ENCODE results near the gene TAP1.

The TAP1 gene

GRCh38 chr6:32853541-32854375 is at the start of gene TAP1, which contains the start of gene PSMB9 (continued):
- TF ChIP-seq ZNF585B (tag by site-specific recombination; IDR thresholded peaks at IDR 0.05) (0 out of 2 replicates have a peak, but pooled peaks have one; percentile 6), ZNF768 (tag by site-specific recombination; IDR thresholded peaks at IDR 0.05) (no peak), ZNF335 (tag by site-specific recombination; conservative IDR thresholded peaks at IDR 0.05) (peak; percentile 60), ZSCAN16 (tag by site-specific recombination; IDR thresholded peaks at IDR 0.05) (no peak), AEBP2 (tag by site-specific recombination; IDR thresholded peaks at IDR 0.05; ENCODE audit: borderline replicate concordance) (no peak), ZNF2 (tag by site-specific recombination; IDR thresholded peaks at IDR 0.05) (peak; percentile 72), ZSCAN23 (tag by site-specific recombination; IDR thresholded peaks at IDR 0.05) (no peak), ZNF16 (tag by site-specific recombination; IDR thresholded peaks at IDR 0.05; ENCODE audit: low read depth) (no peak), HOXD13 (CRISPR knock-in tag; IDR thresholded peaks at IDR 0.05; ENCODE audit: borderline replicate concordance) (no peak), GLI2 (tag by site-specific recombination; IDR thresholded peaks at IDR 0.05; ENCODE audit: borderline replicate concordance, low read depth) (no peak), ZNF837 (tag by site-specific recombination; IDR thresholded peaks at IDR 0.05) (no peak), ZNF596 (tag by site-specific recombination; IDR thresholded peaks at IDR 0.05) (no peak; the same call in 1 of the 2 replicates), ATF2 (tag by site-specific recombination; IDR thresholded peaks at IDR 0.05; ENCODE audit: low read depth) (no peak), ZBTB7A (tag by site-specific recombination; IDR thresholded peaks at IDR 0.05; ENCODE audit: low read depth) (no peak), ZNF169 (tag by site-specific recombination; IDR thresholded peaks at IDR 0.05) (no peak), SP7 (tag by site-specific recombination; IDR thresholded peaks at IDR 0.05) (peak; percentile 49; the same call in 1 of the 2 replicates), OVOL3 (tag by site-specific recombination; IDR thresholded peaks at IDR 0.05) (no peak), ZNF785 (tag by site-specific recombination; IDR thresholded peaks at IDR 0.05) (no peak), ZNF473 (tag by site-specific recombination; IDR thresholded peaks at IDR 0.05) (no peak), BCL11B (tag by site-specific recombination; IDR thresholded peaks at IDR 0.05; ENCODE audit: low read depth) (no peak), HIC1 (tag by site-specific recombination; IDR thresholded peaks at IDR 0.05) (peak; percentile 47; the same call in 1 of the 2 replicates)
- TF ChIP-seq, protein P1, sequence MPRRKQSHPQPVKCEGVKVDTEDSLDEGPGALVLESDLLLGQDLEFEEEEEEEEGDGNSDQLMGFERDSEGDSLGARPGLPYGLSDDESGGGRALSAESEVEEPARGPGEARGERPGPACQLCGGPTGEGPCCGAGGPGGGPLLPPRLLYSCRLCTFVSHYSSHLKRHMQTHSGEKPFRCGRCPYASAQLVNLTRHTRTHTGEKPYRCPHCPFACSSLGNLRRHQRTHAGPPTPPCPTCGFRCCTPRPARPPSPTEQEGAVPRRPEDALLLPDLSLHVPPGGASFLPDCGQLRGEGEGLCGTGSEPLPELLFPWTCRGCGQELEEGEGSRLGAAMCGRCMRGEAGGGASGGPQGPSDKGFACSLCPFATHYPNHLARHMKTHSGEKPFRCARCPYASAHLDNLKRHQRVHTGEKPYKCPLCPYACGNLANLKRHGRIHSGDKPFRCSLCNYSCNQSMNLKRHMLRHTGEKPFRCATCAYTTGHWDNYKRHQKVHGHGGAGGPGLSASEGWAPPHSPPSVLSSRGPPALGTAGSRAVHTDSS (tag by site-specific recombination; IDR thresholded peaks at IDR 0.05), result no peak
- TF ChIP-seq, protein P2, sequence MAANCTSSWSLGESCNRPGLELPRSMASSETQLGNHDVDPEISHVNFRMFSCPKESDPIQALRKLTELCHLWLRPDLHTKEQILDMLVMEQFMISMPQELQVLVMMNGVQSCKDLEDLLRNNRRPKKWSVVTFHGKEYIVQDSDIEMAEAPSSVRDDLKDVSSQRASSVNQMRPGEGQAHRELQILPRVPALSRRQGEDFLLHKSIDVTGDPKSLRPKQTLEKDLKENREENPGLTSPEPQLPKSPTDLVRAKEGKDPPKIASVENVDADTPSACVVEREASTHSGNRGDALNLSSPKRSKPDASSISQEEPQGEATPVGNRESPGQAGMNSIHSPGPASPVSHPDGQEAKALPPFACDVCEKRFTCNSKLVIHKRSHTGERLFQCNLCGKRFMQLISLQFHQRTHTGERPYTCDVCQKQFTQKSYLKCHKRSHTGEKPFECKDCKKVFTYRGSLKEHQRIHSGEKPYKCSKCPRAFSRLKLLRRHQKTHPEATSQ (tag by site-specific recombination; IDR thresholded peaks at IDR 0.05), result no peak
- TF ChIP-seq, protein P3, sequence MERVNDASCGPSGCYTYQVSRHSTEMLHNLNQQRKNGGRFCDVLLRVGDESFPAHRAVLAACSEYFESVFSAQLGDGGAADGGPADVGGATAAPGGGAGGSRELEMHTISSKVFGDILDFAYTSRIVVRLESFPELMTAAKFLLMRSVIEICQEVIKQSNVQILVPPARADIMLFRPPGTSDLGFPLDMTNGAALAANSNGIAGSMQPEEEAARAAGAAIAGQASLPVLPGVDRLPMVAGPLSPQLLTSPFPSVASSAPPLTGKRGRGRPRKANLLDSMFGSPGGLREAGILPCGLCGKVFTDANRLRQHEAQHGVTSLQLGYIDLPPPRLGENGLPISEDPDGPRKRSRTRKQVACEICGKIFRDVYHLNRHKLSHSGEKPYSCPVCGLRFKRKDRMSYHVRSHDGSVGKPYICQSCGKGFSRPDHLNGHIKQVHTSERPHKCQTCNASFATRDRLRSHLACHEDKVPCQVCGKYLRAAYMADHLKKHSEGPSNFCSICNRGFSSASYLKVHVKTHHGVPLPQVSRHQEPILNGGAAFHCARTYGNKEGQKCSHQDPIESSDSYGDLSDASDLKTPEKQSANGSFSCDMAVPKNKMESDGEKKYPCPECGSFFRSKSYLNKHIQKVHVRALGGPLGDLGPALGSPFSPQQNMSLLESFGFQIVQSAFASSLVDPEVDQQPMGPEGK (tag by site-specific recombination; IDR thresholded peaks at IDR 0.05), result peak; percentile 62
- TF ChIP-seq, protein P4, sequence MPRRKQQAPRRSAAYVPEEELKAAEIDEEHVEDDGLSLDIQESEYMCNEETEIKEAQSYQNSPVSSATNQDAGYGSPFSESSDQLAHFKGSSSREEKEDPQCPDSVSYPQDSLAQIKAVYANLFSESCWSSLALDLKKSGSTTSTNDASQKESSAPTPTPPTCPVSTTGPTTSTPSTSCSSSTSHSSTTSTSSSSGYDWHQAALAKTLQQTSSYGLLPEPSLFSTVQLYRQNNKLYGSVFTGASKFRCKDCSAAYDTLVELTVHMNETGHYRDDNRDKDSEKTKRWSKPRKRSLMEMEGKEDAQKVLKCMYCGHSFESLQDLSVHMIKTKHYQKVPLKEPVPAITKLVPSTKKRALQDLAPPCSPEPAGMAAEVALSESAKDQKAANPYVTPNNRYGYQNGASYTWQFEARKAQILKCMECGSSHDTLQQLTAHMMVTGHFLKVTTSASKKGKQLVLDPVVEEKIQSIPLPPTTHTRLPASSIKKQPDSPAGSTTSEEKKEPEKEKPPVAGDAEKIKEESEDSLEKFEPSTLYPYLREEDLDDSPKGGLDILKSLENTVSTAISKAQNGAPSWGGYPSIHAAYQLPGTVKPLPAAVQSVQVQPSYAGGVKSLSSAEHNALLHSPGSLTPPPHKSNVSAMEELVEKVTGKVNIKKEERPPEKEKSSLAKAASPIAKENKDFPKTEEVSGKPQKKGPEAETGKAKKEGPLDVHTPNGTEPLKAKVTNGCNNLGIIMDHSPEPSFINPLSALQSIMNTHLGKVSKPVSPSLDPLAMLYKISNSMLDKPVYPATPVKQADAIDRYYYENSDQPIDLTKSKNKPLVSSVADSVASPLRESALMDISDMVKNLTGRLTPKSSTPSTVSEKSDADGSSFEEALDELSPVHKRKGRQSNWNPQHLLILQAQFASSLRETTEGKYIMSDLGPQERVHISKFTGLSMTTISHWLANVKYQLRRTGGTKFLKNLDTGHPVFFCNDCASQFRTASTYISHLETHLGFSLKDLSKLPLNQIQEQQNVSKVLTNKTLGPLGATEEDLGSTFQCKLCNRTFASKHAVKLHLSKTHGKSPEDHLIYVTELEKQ (tag by site-specific recombination; IDR thresholded peaks at IDR 0.05; ENCODE audit: borderline replicate concordance), result 0 out of 2 replicates have a peak, but pooled peaks have one; percentile 3
